ENCODE results near the gene SIRT4. TPM values are rescaled to one million over a fixed set of nuclear protein-coding genes. Genes with fewer than 3 reads are reported as not detected.

The SIRT4 gene
- total RNA-seq, 1 experiment from 2014 or later, result 2.1 TPM

DNA sequence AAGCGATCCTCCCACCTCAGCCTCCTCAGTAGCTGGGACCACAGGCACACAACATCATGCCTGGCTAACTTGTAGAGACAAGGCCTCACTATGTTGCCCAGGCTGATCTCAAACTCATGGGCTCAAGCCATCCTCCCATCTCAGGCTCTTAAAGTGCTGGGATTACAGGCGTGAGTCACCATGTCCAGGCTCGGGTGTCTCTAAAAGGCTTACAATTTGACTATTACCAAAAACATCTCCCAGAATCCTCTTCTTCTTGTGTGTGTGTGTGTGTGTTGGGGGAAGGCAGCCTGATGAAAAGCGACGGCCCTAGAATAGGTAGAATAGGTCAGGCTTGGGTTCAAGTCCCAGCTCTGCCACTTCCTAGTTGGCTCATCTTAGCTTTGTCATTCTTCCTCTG lies 50.0 kb downstream of the SIRT4 start:
- POLR2A ChIA-PET, result no interaction called here
- DNase-seq, result no peak
- no peaks in the 10 kb centered on the region for H3K4me1 ChIP-seq
- intact Hi-C loops (cut with micrococcal nuclease; ENCODE audit: unreplicated experiment), result no loop called here
- Mint-ChIP-seq H3K27me3 (ENCODE audit: insufficient read depth, unreplicated experiment) (no peaks in the 10 kb centered on the region), H3K36me3 (ENCODE audit: insufficient read depth, unreplicated experiment) (peaks cover 15% of the 10 kb centered on the region), H3K9me3 (ENCODE audit: unreplicated experiment) (no peaks in the 10 kb centered on the region), H3K27ac (ENCODE audit: unreplicated experiment) (no peak overlapping the region), H3K4me3 (ENCODE audit: unreplicated experiment) (no peak overlapping the region), H3K4me1 (ENCODE audit: low read depth, unreplicated experiment) (no peaks in the 10 kb centered on the region)
- H3K9me3 ChIP-seq, result no peaks in the 10 kb centered on the region
- no TSS peak for BruUV-seq (replicated peaks)
- no peaks in the 10 kb centered on the region; the same call in none of the 2 replicates for H3K36me3 ChIP-seq (ENCODE audit: control insufficient read depth, insufficient read depth, low read length)
- no peak overlapping the region for H3K4me3 ChIP-seq (ENCODE audit: low read depth, low read length)
- H3K27me3 ChIP-seq (replicated peaks; ENCODE audit: control insufficient read depth, insufficient read depth, low read length), result no peaks in the 10 kb centered on the region
- TF ChIP-seq, protein P1, sequence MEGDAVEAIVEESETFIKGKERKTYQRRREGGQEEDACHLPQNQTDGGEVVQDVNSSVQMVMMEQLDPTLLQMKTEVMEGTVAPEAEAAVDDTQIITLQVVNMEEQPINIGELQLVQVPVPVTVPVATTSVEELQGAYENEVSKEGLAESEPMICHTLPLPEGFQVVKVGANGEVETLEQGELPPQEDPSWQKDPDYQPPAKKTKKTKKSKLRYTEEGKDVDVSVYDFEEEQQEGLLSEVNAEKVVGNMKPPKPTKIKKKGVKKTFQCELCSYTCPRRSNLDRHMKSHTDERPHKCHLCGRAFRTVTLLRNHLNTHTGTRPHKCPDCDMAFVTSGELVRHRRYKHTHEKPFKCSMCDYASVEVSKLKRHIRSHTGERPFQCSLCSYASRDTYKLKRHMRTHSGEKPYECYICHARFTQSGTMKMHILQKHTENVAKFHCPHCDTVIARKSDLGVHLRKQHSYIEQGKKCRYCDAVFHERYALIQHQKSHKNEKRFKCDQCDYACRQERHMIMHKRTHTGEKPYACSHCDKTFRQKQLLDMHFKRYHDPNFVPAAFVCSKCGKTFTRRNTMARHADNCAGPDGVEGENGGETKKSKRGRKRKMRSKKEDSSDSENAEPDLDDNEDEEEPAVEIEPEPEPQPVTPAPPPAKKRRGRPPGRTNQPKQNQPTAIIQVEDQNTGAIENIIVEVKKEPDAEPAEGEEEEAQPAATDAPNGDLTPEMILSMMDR (IDR thresholded peaks at IDR 0.05; ENCODE audit: insufficient read depth in 1 of 2, low read depth in 1 of 2, low read length in 1 of 2, severe bottlenecking in 1 of 2, unreplicated experiment in 1 of 2), result no peak
- CTCF ChIA-PET, result no interaction called here

DNA sequence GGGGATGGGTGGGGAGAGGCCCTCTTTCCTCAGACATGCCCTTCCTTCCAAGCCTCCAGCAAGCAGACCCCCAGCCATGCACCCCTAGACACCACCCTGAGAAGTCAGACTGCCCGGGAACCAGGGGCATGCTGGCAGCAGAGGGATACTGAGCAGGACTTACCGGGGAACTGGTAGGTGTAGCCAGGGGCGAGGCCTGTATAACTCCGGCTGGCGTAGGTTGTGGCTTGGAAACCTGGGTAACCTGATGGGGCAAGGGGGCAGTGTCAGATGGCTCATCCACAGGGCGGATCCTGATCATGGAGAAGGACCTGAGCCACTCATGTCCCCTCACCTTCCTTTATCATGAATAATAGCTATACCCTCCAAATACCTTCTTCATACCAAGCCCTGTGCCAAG lies 51.0 kb downstream of the SIRT4 start:
- H3K36me3 ChIP-seq (ENCODE audit: control insufficient read depth, insufficient read depth, low read length), result no peaks in the 10 kb centered on the region; the same call in none of the 2 replicates
- H3K27me3 ChIP-seq (replicated peaks; ENCODE audit: control insufficient read depth, insufficient read depth, low read length), result no peaks in the 10 kb centered on the region
- H3K9me3 ChIP-seq, result no peaks in the 10 kb centered on the region
- no TSS peak for BruUV-seq (replicated peaks)
- ChIA-PET POLR2A (no interaction called here), CTCF (interaction anchor here (0.6 to 0.9 kb wide), 3 partner anchors 14 to 228 kb away, joined by 3 to 7 read pairs (median 3); partner anchors contain the start of gene POP5)
- no peak overlapping the region for H3K4me3 ChIP-seq (ENCODE audit: low read depth, low read length)
- TF ChIP-seq, protein P1 (IDR thresholded peaks at IDR 0.05; ENCODE audit: insufficient read depth in 1 of 2, low read depth in 1 of 2, low read length in 1 of 2, severe bottlenecking in 1 of 2, unreplicated experiment in 1 of 2), result no peak
- H3K27me3 Mint-ChIP-seq (ENCODE audit: insufficient read depth, unreplicated experiment), result no peaks in the 10 kb centered on the region
- no peaks in the 10 kb centered on the region for H3K4me1 Mint-ChIP-seq (ENCODE audit: low read depth, unreplicated experiment)
- DNase-seq, result no peak
- no peak overlapping the region for H3K4me3 Mint-ChIP-seq (ENCODE audit: unreplicated experiment)
- no peaks in the 10 kb centered on the region for H3K9me3 Mint-ChIP-seq (ENCODE audit: unreplicated experiment)
- H3K4me1 ChIP-seq, result no peaks in the 10 kb centered on the region
- no peak overlapping the region for H3K27ac Mint-ChIP-seq (ENCODE audit: unreplicated experiment)
- H3K36me3 Mint-ChIP-seq (ENCODE audit: insufficient read depth, unreplicated experiment), result peaks cover 17% of the 10 kb centered on the region
- intact Hi-C loops (cut with micrococcal nuclease; ENCODE audit: unreplicated experiment), result no loop called here

GRCh38 chr12:120353556-120354317 lies 51.6 kb downstream of the SIRT4 start:
- BruUV-seq (replicated peaks), result no TSS peak
- H3K9me3 Mint-ChIP-seq (ENCODE audit: unreplicated experiment), result no peaks in the 10 kb centered on the region
- TF ChIP-seq, protein P1 (IDR thresholded peaks at IDR 0.05; ENCODE audit: insufficient read depth in 1 of 2, low read depth in 1 of 2, low read length in 1 of 2, severe bottlenecking in 1 of 2, unreplicated experiment in 1 of 2), result no peak
- Histone ChIP-seq H3K36me3 (ENCODE audit: control insufficient read depth, insufficient read depth, low read length) (no peaks in the 10 kb centered on the region; the same call in none of the 2 replicates), H3K9me3 (no peaks in the 10 kb centered on the region), H3K27me3 (replicated peaks; ENCODE audit: control insufficient read depth, insufficient read depth, low read length) (no peaks in the 10 kb centered on the region), H3K4me1 (no peaks in the 10 kb centered on the region), H3K4me3 (ENCODE audit: low read depth, low read length) (no peak overlapping the region)
- no peaks in the 10 kb centered on the region for H3K4me1 Mint-ChIP-seq (ENCODE audit: low read depth, unreplicated experiment)
- peaks cover 19% of the 10 kb centered on the region for H3K36me3 Mint-ChIP-seq (ENCODE audit: insufficient read depth, unreplicated experiment)
- ChIA-PET CTCF (interaction anchor here (0.5 to 0.9 kb wide), 4 partner anchors 14 to 227 kb away, joined by 3 to 7 read pairs (median 4); partner anchors contain the start of gene POP5), POLR2A (no interaction called here)
- no peaks in the 10 kb centered on the region for H3K27me3 Mint-ChIP-seq (ENCODE audit: insufficient read depth, unreplicated experiment)
- H3K4me3 Mint-ChIP-seq (ENCODE audit: unreplicated experiment), result no peak overlapping the region
- intact Hi-C loops (cut with micrococcal nuclease; ENCODE audit: unreplicated experiment), result no loop called here
- DNase-seq, result no peak
- H3K27ac Mint-ChIP-seq (ENCODE audit: unreplicated experiment), result no peak overlapping the region

Data from Caco-2 (cell line).